Bronchial epithelial cell (primary cell): ENCODE measurements around the gene CCT6B. TPM values are rescaled to one million over a fixed set of nuclear protein-coding genes. Genes with fewer than 3 reads are reported as not detected.

Experiments
- DNase-seq: peaks from one replicate; pipeline ENCODE4 v3.0.0-alpha.2; 2010; ENCODE audit warnings: low read depth
- FAIRE-seq: peaks from 2 replicates; lab custom pipeline; 2011; peaks lifted over from hg19 to GRCh38; lab: Jason Lieb, UNC
- H3K27me3 ChIP-seq: 2 replicates; pipeline ENCODE4 v1.5.1; 2011; ENCODE audit warnings: low read length; ENCODE audit not compliant: control insufficient read depth, insufficient read depth
- H3K36me3 ChIP-seq: 2 replicates; pipeline ENCODE4 v1.5.1; 2011; ENCODE audit warnings: low read length; ENCODE audit not compliant: control insufficient read depth, insufficient read depth
- H3K4me3 ChIP-seq: 2 replicates; pipeline ENCODE4 v1.5.1; 2011; ENCODE audit warnings: mild to moderate bottlenecking, low read depth, low read length, control low read depth
- CTCF ChIP-seq: IDR thresholded peaks from 2 replicates; pipeline ENCODE4 v1.5.1; 2011; ENCODE audit warnings: mild to moderate bottlenecking, moderate library complexity, low read length, control low read depth, inconsistent platforms; ENCODE audit not compliant: insufficient read depth, severe bottlenecking
- total RNA-seq: library from RNA; depleted of rRNA; stranded (reverse); fragments of >200 nt; gene quantifications from 2 replicates; pipeline ENCODE4 v1.2.1, GENCODE V29; 2014

CCT6B gene
- total RNA-seq, 1 donor from 2014 or later: 0.79 TPM

DNA sequence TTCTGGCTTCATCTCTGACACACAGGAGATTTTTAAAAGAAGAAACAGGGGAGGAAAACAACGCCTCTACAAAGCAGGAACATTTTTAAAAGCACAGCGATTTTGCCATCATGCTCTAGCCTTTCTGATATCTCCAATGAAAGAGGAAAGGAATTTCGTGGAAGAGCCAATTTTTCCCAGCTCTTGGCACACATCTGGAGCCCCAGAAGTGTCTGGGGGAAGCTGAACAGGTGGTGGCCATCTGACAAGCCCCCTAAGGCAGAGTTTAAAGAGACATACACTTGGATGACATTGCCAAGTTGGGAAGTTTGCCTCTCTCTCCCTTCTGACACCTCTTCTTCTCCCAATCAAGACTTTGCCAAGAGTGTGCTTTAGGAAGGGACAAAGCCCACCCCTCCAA is 82.1 kb downstream of the CCT6B start:
- H3K36me3 ChIP-seq: no peaks in the 10 kb centered on the region
- no peak for FAIRE-seq
- TF ChIP-seq CTCF: no peak
- peaks cover 1% of the 10 kb centered on the region for H3K27me3 ChIP-seq
- H3K4me3 ChIP-seq: no peak overlapping the region
- no peak for DNase-seq

Other genes starting within 250 kb of the CCT6B start
- gene ZNF830, start 80 bp upstream of the CCT6B start, total RNA-seq: 15.3 and 16.9 TPM in 2 replicates
- gene LIG3, start 19.1 kb upstream of the CCT6B start, total RNA-seq: 39.5 and 44.8 TPM in 2 replicates
- gene RFFL, start 102.2 kb upstream of the CCT6B start, total RNA-seq: 8.4 and 20.1 TPM in 2 replicates
- gene RAD51D, start 158.4 kb upstream of the CCT6B start, total RNA-seq: 1.4 and 2.4 TPM in 2 replicates
- gene FNDC8, start 160.2 kb upstream of the CCT6B start, total RNA-seq: not detected in 2 replicates
- 10.2 and 32.4 TPM in 2 replicates for gene NLE1, start 180.8 kb upstream of the CCT6B start, total RNA-seq
- gene UNC45B, start 186.4 kb upstream of the CCT6B start, total RNA-seq: not detected in 2 replicates
- gene SLC35G3, start 232.9 kb upstream of the CCT6B start, total RNA-seq: not detected in 2 replicates